ENCODE results near the gene ACD.

Gene ACD

DNA sequence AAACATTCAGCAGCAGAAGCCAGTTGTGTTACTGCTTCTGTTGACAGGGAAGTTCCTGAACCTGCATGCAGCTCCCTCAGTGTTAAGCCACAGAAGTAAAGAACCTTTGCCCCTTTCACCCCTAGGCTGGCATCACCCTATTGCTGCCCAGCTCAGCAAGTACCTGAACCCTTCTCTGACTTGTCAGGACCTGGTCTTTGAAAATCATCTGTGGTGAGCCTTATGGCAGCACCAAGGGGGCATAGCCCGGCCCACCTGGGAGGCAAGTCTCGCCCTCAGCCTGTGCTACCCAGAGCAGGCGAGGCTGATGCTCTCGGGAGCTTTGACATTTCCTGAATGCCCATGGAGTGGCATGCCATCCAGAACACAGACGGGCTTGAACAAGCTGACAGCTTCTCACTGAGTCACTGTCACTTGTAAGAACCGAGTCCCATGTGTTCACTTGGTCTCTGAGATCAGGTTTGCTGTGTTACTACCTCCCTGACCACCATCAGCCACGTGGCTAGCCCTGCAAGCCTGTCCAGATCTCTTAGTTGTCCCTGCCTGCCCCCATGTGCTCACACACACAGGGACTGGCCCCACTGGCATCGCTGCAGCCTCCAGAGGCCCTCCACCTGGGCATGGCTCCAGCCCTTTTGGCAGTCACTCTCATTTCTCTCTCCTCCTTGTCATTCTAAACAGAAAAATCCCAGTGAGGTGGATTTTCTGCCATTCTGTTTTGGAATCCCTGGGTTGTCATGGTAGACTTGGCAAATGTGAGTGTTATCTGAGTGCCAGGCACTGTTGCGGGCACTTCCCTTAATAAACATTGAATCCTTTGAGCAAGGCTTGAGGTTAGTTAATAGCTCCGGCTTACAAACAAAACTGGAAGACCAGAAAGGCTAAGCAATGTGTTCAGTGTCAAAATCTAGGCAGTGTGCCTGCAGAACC is 18.0 kb downstream of the ACD start:
- H3K4me1 ChIP-seq (ENCODE audit: control insufficient read depth in 2 of 2, insufficient read depth in 1 of 2, low read depth in 1 of 2, low read length in 2 of 2): no peaks in the 10 kb centered on the region
- no CpG with 5 or more reads among the region's 10 CpGs for WGBS, 2 donors (ENCODE audit: extremely low coverage in 2 of 2, insufficient read length in 2 of 2, insufficient replicate concordance in 1 of 2)
- H3K18ac ChIP-seq (ENCODE audit: low read length): no peak overlapping the region
- H4K91ac ChIP-seq (ENCODE audit: low read depth, low read length, poor library complexity): no peak overlapping the region
- H3K9me3 ChIP-seq (replicated peaks in 1 of 2; ENCODE audit: control insufficient read depth in 2 of 2, insufficient read depth in 1 of 2, low read depth in 1 of 2, low read length in 2 of 2): no peaks in the 10 kb centered on the region
- no peak overlapping the region for H2BK12ac ChIP-seq (ENCODE audit: low read length)
- H3K27me3 ChIP-seq (ENCODE audit: control insufficient read depth in 3 of 3, insufficient read depth in 3 of 3, low read depth in 1 of 3, low read length in 3 of 3): peaks cover 0 to 31% (median 24%) of the 10 kb centered on the region in 3 experiments
- no peak overlapping the region for H3K27ac ChIP-seq (replicated peaks; ENCODE audit: low read length)
- H3K9ac ChIP-seq (ENCODE audit: low read depth, low read length, poor library complexity): no peak overlapping the region
- H2BK15ac ChIP-seq (ENCODE audit: low read length): no peak overlapping the region
- H3K36me3 ChIP-seq (replicated peaks in 1 of 2; ENCODE audit: control insufficient read depth in 2 of 2, insufficient read depth in 2 of 2, low read length in 2 of 2): peaks cover 9 to 30% of the 10 kb centered on the region in 2 donors
- DNase-seq (ENCODE audit: low spot score): no peak
- H3K23ac ChIP-seq (ENCODE audit: low read depth, low read length, poor library complexity): peak overlapping the region; percentile 8
- H2AFZ ChIP-seq (ENCODE audit: low read length): no peak overlapping the region
- H3K4me3 ChIP-seq (ENCODE audit: low read length in 2 of 2): no peak overlapping the region
- H3K14ac ChIP-seq (ENCODE audit: low read length): no peak overlapping the region
- no peak overlapping the region for H2BK5ac ChIP-seq (ENCODE audit: low read length)
- H4K8ac ChIP-seq (ENCODE audit: low read depth, low read length): no peak overlapping the region
- peaks cover 2% of the 10 kb centered on the region for H3K79me1 ChIP-seq (ENCODE audit: low read depth, low read length)
- H2AK5ac ChIP-seq (ENCODE audit: low read depth, low read length): no peak overlapping the region
- H3K4ac ChIP-seq (ENCODE audit: low read length): no peak overlapping the region
- H3K4me2 ChIP-seq (ENCODE audit: insufficient read depth, low read length, poor library complexity, severe bottlenecking): no peak overlapping the region
- no peak overlapping the region for H2BK120ac ChIP-seq (ENCODE audit: low read depth, low read length)

DNA sequence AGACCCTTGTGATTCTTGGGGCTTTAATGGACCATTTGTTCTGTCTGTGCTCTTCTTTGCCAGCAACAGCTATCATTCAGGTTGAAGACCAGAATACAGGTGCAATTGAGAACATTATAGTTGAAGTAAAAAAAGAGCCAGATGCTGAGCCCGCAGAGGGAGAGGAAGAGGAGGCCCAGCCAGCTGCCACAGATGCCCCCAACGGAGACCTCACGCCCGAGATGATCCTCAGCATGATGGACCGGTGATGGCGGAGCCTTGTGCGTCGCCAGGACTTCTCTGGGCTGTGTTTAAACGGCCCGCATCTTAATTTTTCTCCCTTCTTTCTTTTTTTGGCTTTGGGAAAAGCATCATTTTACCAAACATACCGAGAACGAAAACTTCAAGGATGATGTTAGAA is 22.4 kb downstream of the ACD start:
- no peaks in the 10 kb centered on the region for H3K79me1 ChIP-seq (ENCODE audit: low read depth, low read length)
- H3K36me3 ChIP-seq (replicated peaks in 1 of 2; ENCODE audit: control insufficient read depth in 2 of 2, insufficient read depth in 2 of 2, low read length in 2 of 2): peaks cover 24 to 70% of the 10 kb centered on the region in 2 donors
- H3K4me2 ChIP-seq (ENCODE audit: insufficient read depth, low read length, poor library complexity, severe bottlenecking): no peak overlapping the region
- H3K4me3 ChIP-seq (ENCODE audit: low read length in 2 of 2): no peak overlapping the region
- H3K9ac ChIP-seq (ENCODE audit: low read depth, low read length, poor library complexity): no peak overlapping the region
- no peaks in the 10 kb centered on the region for H3K9me3 ChIP-seq (replicated peaks in 1 of 2; ENCODE audit: control insufficient read depth in 2 of 2, insufficient read depth in 1 of 2, low read depth in 1 of 2, low read length in 2 of 2)
- no peak overlapping the region for H3K18ac ChIP-seq (ENCODE audit: low read length)
- H3K23ac ChIP-seq (ENCODE audit: low read depth, low read length, poor library complexity): no peak overlapping the region
- no peak overlapping the region for H2BK12ac ChIP-seq (ENCODE audit: low read length)
- no peaks in the 10 kb centered on the region for H3K4me1 ChIP-seq (ENCODE audit: control insufficient read depth in 2 of 2, insufficient read depth in 1 of 2, low read depth in 1 of 2, low read length in 2 of 2)
- H3K27me3 ChIP-seq (ENCODE audit: control insufficient read depth in 3 of 3, insufficient read depth in 3 of 3, low read depth in 1 of 3, low read length in 3 of 3): no peaks in the 10 kb centered on the region
- H4K91ac ChIP-seq (ENCODE audit: low read depth, low read length, poor library complexity): no peak overlapping the region
- no peak overlapping the region for H2BK15ac ChIP-seq (ENCODE audit: low read length)
- H4K8ac ChIP-seq (ENCODE audit: low read depth, low read length): no peak overlapping the region
- no peak overlapping the region for H2AFZ ChIP-seq (ENCODE audit: low read length)
- no peak for DNase-seq (ENCODE audit: low spot score)
- no peak overlapping the region for H3K14ac ChIP-seq (ENCODE audit: low read length)
- H2BK5ac ChIP-seq (ENCODE audit: low read length): no peak overlapping the region
- no peak overlapping the region for H2BK120ac ChIP-seq (ENCODE audit: low read depth, low read length)
- no peak overlapping the region for H3K4ac ChIP-seq (ENCODE audit: low read length)
- no peak overlapping the region for H3K27ac ChIP-seq (replicated peaks; ENCODE audit: low read length)
- WGBS, 2 donors (ENCODE audit: extremely low coverage in 2 of 2, insufficient read length in 2 of 2, insufficient replicate concordance in 1 of 2): no CpG with 5 or more reads among the region's 12 CpGs
- H2AK5ac ChIP-seq (ENCODE audit: low read depth, low read length): no peak overlapping the region

DNA sequence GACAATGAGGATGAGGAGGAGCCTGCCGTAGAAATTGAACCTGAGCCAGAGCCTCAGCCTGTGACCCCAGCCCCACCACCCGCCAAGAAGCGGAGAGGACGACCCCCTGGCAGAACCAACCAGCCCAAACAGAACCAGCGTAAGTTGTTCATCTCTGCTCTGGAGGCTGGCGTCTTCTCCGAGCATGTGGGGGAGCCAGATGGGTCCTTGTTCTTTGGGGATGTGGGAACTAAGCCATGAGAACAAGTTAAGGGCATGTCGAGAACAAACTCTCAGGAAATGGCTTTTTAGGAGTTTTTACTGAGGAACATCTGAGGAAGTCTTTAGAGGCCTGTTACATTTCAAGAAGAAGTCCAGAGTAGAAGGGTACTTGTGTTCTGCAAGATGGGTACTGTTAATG is 23.3 kb downstream of the ACD start:
- no peak overlapping the region for H3K14ac ChIP-seq (ENCODE audit: low read length)
- WGBS, 2 donors (ENCODE audit: extremely low coverage in 2 of 2, insufficient read length in 2 of 2, insufficient replicate concordance in 1 of 2): no CpG with 5 or more reads among the region's 8 CpGs

DNA sequence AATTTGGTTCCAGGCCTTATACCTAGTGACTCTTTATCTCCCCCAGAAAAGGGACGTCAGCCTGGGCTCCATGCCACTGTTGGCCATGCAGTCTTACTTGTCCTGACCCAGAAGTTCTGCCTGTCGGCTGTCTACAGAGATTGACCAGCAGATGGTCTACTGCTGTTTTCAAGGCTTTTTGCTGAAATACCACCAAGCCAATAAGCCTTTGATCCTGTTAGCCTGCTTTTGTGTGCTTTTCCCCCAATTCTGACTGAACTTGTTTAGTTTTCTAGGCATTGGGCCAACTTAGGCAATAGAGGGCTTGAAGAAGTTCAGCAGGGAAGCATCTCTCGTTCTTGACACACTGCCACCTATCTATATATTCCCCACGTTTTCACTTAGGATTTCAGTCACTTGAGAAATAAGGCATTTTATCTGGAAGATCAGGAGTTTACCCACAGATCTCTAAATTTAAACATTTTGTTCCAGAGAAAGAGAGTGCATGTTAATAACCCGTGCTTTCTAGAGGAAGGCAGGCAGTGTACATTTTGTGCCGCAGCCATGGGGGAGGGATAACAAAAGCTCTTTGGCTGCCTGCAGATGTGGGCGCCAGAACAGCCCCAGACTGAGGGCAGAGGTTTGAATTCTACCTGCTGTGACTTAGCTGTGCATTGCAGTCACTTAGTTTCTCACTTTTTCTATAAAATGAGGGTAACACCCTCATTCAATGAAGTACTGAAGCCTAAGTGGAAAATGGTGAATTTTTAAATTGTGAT is 27.5 kb downstream of the ACD start:
- H3K79me1 ChIP-seq (ENCODE audit: low read depth, low read length): no peaks in the 10 kb centered on the region
- no peak overlapping the region for H2BK120ac ChIP-seq (ENCODE audit: low read depth, low read length)
- H3K4me1 ChIP-seq (ENCODE audit: control insufficient read depth in 2 of 2, insufficient read depth in 1 of 2, low read depth in 1 of 2, low read length in 2 of 2): no peaks in the 10 kb centered on the region
- no peaks in the 10 kb centered on the region for H3K9me3 ChIP-seq (replicated peaks in 1 of 2; ENCODE audit: control insufficient read depth in 2 of 2, insufficient read depth in 1 of 2, low read depth in 1 of 2, low read length in 2 of 2)
- H3K4me3 ChIP-seq (ENCODE audit: low read length in 2 of 2): no peak overlapping the region
- peaks cover 42 to 91% of the 10 kb centered on the region in 2 donors for H3K36me3 ChIP-seq (replicated peaks in 1 of 2; ENCODE audit: control insufficient read depth in 2 of 2, insufficient read depth in 2 of 2, low read length in 2 of 2)
- H2AK5ac ChIP-seq (ENCODE audit: low read depth, low read length): no peak overlapping the region
- H3K23ac ChIP-seq (ENCODE audit: low read depth, low read length, poor library complexity): no peak overlapping the region
- WGBS, 2 donors (ENCODE audit: extremely low coverage in 2 of 2, insufficient read length in 2 of 2, insufficient replicate concordance in 1 of 2): no CpG with 5 or more reads among the region's 7 CpGs
- no peak overlapping the region for H3K14ac ChIP-seq (ENCODE audit: low read length)
- H4K8ac ChIP-seq (ENCODE audit: low read depth, low read length): no peak overlapping the region
- H2BK15ac ChIP-seq (ENCODE audit: low read length): no peak overlapping the region
- no peak overlapping the region for H2BK12ac ChIP-seq (ENCODE audit: low read length)
- no peak for DNase-seq (ENCODE audit: low spot score)
- no peak overlapping the region for H3K9ac ChIP-seq (ENCODE audit: low read depth, low read length, poor library complexity)
- no peaks in the 10 kb centered on the region for H3K27me3 ChIP-seq (ENCODE audit: control insufficient read depth in 3 of 3, insufficient read depth in 3 of 3, low read depth in 1 of 3, low read length in 3 of 3)
- no peak overlapping the region for H3K4me2 ChIP-seq (ENCODE audit: insufficient read depth, low read length, poor library complexity, severe bottlenecking)
- no peak overlapping the region for H3K4ac ChIP-seq (ENCODE audit: low read length)
- H3K27ac ChIP-seq (replicated peaks; ENCODE audit: low read length): no peak overlapping the region
- H2BK5ac ChIP-seq (ENCODE audit: low read length): no peak overlapping the region
- no peak overlapping the region for H2AFZ ChIP-seq (ENCODE audit: low read length)
- H3K18ac ChIP-seq (ENCODE audit: low read length): no peak overlapping the region
- H4K91ac ChIP-seq (ENCODE audit: low read depth, low read length, poor library complexity): no peak overlapping the region

More for the DNA sequence above, 23.3 kb downstream of the ACD start:
- Histone ChIP-seq H3K27ac (replicated peaks; ENCODE audit: low read length) (no peak overlapping the region), H3K4ac (ENCODE audit: low read length) (no peak overlapping the region), H3K9ac (ENCODE audit: low read depth, low read length, poor library complexity) (no peak overlapping the region), H3K9me3 (replicated peaks in 1 of 2; ENCODE audit: control insufficient read depth in 2 of 2, insufficient read depth in 1 of 2, low read depth in 1 of 2, low read length in 2 of 2) (no peaks in the 10 kb centered on the region), H3K23ac (ENCODE audit: low read depth, low read length, poor library complexity) (no peak overlapping the region), H3K4me2 (ENCODE audit: insufficient read depth, low read length, poor library complexity, severe bottlenecking) (no peak overlapping the region), H3K27me3 (ENCODE audit: control insufficient read depth in 3 of 3, insufficient read depth in 3 of 3, low read depth in 1 of 3, low read length in 3 of 3) (no peaks in the 10 kb centered on the region), H3K4me1 (ENCODE audit: control insufficient read depth in 2 of 2, insufficient read depth in 1 of 2, low read depth in 1 of 2, low read length in 2 of 2) (no peaks in the 10 kb centered on the region), H2BK12ac (ENCODE audit: low read length) (no peak overlapping the region), H2AK5ac (ENCODE audit: low read depth, low read length) (no peak overlapping the region), H3K4me3 (ENCODE audit: low read length in 2 of 2) (no peak overlapping the region), H3K18ac (ENCODE audit: low read length) (no peak overlapping the region), H3K79me1 (ENCODE audit: low read depth, low read length) (no peaks in the 10 kb centered on the region), H4K91ac (ENCODE audit: low read depth, low read length, poor library complexity) (no peak overlapping the region), H2AFZ (ENCODE audit: low read length) (no peak overlapping the region), H4K8ac (ENCODE audit: low read depth, low read length) (no peak overlapping the region), H2BK120ac (ENCODE audit: low read depth, low read length) (no peak overlapping the region), H2BK15ac (ENCODE audit: low read length) (no peak overlapping the region), H3K36me3 (replicated peaks in 1 of 2; ENCODE audit: control insufficient read depth in 2 of 2, insufficient read depth in 2 of 2, low read length in 2 of 2) (peaks cover 32 to 79% of the 10 kb centered on the region in 2 donors), H2BK5ac (ENCODE audit: low read length) (no peak overlapping the region)
- DNase-seq (ENCODE audit: low spot score): no peak

All from neuronal stem cell (in vitro differentiated cells).